Left forelimb (tissue), 1 donor: ENCODE measurements around the gene ALDH3B2.
"Not testable (repeated sequence)": the region's sequence is repeated elsewhere in the genome, so short reads cannot be mapped to it uniquely, and the experiment has no call there.

ENCODE experiments used
- DNase-seq: peaks from one replicate; pipeline ENCODE4 v3.0.0-alpha.2; 2018; ENCODE audit warnings: low spot score

Gene ALDH3B2, protein sequence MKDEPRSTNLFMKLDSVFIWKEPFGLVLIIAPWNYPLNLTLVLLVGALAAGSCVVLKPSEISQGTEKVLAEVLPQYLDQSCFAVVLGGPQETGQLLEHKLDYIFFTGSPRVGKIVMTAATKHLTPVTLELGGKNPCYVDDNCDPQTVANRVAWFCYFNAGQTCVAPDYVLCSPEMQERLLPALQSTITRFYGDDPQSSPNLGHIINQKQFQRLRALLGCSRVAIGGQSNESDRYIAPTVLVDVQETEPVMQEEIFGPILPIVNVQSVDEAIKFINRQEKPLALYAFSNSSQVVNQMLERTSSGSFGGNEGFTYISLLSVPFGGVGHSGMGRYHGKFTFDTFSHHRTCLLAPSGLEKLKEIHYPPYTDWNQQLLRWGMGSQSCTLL

DNA sequence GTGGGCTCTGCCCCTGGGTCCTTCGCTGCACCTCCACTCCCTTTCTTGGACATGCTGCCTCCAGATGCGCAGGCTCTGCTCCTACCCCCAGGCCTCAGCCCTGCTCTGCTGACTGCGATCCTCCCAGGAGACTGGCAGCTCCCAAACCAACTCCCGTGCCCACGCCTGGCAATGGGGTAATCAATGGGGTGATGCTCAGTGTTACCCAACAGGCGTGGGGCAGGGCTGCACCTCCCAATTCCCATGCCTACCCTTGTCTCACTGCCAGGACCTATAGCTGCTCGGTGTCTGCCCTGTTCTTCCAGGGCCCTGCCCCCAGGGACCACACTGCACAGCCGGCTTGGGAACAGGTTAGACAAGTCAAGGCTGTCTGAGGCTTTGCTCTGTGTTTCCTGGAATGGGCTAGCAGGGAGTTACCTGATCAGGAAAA, at the start of gene ALDH3B2:
Gene ALDH3B2, minus strand, starts transcription at position 182 of the 430 bp plus-strand sequence. CDS start 7,688 bp downstream, outside the sequence.
- DNase-seq = no peak

DNA sequence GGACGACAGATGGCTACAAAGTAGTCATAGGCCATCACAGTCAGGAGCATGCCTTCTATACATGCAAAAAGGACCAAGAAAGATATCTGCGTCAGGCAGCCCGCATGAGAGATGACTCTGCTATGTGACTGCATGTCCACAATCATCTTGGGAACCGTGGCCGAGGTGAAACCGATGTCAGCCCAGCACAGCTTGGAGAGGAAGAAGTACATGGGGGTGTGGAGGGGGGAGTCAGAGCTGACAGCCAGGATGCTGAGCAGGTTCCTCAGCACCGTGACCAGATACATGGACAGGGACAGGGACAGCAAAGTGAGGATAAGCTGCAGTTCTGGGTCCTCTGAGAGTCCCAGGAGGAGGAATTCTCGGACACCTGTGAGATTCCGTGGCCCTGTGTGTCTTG, 48.6 kb upstream of the ALDH3B2 start:
- DNase-seq = not testable (repeated sequence)

DNA sequence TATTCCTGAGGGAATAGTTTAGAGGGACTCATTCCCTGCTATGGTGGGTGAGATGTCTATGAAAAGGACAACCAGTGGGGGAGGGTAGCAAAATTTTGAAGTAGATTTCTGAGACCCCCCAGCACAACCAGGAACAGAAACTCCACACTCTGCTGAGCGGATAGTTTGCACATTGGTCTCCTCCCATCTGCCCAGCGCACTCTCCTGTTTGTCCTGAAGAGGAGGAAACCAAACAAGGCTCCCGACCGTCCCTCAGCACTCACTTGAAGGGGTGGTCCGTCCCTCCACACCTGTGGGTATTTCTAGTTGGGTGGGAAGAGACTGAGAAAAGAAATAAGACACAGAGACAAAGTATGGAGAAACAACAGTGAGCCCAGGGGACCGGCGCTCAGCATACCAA, 41.8 kb upstream of the ALDH3B2 start:
- not testable (repeated sequence) for DNase-seq

DNA sequence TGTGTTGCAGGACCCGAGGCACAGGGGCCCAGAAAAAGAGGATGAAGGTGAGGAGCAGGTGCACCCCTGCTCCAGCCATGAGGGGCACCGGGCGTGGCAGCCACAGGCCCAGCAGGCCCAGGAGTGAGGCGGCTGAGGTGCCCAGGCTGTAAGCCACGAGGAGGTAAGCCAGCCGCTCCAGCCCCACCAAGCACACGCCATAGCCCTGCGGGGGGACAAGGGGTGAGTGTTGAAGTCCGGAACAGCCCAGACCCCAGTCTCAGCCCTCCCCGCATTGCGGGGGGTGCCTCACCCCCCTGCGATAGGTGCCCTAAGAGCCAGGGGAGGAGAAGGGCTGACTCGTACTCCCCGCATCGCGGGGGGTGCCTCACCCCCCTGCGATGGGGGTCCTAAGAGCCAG, 41.4 kb upstream of the ALDH3B2 start:
- not testable (repeated sequence) for DNase-seq

DNA sequence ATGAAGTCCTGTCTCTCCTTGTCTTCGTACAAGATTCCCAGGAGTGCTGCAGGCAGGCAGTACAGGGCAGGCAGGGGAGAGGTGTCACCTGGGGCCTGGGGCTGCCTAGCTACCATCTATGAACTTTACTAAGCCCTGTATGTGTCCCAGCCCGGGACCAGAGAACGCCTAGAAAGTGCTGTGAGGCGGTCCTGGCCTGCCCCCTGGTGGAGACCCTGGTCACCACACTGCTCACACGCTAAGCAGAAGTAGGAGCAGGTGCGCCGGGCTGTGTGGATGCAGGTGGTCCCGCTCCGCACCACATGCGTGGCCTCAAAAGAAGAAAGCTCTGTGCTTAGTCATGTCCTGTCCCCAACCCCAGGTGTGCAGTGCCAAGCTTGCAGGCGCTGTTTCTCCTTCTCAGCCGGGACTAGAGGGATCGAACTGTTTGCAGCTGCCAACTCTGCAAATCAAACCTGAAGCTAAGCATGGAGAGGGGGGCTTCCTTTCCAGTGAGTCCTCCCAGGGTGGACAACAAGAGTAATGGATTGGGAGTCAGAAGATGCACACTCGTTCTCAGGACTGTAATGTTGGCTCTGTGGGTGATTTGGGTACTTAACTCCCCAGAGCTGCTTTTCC, 39.6 kb upstream of the ALDH3B2 start:
- DNase-seq = not testable (repeated sequence)

DNA sequence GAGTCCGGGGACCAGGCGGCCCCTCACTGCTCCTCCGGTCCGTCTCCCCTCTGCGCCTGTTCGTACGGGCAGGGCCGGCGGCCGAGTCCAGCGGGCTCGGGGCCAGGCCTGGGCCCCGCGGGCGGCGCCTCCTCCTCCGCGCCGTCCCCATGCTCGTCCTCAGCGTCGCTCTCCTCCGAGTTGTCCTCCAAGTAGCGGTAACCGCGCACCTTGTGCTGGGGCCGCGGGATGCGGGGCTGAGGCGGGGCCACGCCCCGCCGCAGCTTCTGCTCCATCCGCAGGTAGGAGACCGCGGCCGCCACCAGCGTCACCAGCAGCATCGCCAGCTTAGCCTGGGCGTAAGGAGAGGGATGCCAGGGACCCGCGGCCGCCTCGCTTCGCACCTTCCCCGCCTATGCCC, 37.3 kb upstream of the ALDH3B2 start:
- not testable (repeated sequence) for DNase-seq

DNA sequence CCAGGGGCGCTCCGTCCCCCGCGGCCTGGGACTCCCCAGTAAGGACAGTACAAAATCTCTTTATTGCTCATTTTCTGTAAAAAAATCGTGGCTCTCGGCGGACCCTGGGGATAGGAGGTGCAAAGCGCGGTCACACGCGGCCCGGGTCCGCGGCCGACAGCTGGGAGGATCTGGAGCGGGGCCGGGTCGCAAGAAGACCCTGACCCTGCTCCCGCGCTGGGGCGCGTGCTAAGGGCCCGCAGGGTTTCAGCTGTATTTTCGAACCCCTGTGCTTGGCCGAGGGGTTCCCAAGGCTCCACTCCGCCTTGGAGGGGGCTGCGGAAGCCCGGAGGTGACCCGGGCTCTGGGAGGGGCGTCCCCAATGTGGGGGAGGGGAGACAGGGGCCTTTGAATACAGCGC, 36.8 kb upstream of the ALDH3B2 start:
- DNase-seq = not testable (repeated sequence)

DNA sequence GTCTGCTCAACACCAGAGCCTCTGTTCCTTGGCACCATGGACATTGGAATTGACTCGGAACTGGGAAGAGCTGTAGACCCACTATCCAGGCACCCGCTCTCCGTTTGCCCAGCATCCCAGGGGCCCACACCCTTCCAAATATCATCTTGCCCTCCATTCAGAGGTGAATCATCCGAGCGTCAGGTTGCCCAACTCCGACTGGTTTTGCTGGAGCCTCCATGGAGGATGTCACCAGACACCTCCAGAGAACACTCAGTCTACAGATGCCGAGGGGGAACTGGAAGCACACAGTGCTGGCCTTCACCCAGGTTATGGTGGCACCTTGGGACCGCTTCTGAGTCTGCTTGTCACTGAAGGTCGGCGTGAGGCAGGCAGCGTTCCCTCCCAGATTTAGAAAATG, 35.4 kb upstream of the ALDH3B2 start:
- not testable (repeated sequence) for DNase-seq

DNA sequence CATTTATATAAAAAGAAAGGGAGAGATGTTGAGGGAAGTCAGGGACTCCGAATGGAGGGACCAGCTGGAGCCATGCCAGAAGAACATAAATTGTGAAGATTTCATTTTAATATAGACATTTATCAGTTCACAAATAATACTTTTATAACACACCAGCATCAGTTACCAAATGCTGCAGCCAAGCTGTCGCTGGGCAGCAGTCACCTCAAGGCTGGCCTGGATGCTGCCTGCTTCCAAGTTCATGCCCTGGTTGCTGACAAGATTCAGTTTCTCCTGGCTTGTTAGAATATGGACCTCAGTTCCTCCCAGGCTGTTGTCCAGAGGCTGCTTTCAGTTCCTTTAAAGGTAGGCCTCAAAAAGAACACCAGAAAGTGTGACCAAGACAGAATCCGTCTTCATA, 30.8 kb upstream of the ALDH3B2 start:
- DNase-seq = no peak

DNA sequence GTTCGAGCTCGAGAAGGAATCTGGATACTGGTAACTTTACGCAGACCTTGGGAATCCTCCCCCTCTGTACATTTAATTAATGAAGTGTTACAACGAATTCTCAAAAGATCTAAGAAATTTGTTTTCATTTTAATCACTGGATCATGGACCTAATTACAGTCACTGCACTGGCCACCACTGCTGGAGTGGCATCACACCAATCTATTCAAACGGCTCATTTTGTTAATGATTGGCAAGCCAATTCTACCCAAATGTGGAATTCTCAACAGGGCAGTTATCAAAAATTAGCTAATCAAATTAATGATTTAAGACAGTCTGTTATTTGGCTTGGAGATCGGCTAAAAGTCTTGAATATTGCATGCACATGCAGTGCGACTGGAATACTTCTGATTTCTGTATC, 30.1 kb upstream of the ALDH3B2 start:
- DNase-seq = no peak

DNA sequence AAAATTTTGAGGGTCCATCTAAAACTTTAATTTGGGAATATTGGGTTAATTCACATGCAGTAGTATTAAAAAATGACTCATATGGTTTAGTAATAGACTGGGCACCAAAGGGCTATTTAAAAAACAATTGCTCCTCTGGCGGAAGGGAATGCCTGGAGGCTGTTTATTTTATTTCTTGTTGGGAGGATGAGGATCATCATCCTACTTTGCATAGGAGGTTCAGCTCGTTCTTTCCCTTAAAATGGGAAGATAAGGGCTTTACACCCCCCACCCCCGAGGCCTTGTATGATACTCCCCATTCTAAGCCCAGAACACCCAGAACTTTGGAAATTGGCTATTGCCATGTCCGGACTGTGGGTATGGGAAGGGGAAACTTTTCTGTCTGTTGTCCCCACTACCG, 29.3 kb upstream of the ALDH3B2 start:
- DNase-seq = not testable (repeated sequence)

DNA sequence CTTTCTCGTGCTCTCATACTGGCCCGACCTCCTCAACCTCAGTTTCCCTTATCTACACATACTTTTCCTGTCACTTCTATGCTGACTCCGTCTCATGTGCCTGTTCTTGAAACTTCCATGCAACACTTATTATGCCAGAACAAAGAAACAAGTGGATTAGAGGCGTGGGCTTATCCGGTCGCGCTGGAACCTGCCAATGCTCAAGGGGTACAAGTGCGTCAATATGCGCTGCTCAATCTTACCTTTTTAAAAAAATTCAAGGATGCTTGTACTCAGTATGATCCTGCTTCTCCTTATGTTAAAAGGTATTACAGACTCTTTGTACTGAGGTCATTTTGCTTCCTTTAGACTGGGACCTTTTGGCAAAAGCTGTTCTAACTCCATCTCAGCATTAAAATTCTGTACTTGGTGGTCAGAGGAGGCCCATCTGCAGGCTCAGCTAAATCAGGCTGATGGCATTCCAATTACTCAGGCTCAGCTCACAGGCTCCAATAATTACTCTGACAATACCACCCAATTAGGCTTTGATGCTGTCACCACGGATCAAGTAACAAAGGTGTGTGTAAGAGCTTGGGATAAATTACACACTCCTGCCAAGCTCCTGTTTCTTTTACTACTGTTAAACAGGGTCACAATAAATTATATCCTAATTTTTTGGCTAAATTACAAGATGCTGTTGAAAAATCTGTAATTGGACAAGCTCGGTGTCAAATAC, 26.3 kb upstream of the ALDH3B2 start:
- DNase-seq = no peak

DNA sequence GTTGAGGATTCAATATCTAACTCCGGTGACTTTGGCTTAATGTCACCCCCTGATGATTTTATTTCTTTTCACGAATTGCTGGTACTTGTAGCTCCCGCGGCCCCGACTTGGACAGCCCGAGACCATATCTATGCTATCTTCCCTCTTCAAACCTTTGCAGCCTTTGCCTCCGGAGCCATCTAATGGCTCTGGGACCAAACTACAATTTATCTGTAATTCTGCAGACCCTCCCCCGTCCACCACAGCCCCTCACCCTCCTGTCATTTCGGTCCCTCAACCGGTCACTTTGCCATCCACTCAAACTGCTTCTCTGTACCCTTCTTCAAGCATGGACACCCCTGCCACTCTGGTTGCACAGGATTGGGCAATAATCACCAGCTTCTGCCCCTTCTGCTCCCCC, 25.7 kb upstream of the ALDH3B2 start:
- DNase-seq = no peak

DNA sequence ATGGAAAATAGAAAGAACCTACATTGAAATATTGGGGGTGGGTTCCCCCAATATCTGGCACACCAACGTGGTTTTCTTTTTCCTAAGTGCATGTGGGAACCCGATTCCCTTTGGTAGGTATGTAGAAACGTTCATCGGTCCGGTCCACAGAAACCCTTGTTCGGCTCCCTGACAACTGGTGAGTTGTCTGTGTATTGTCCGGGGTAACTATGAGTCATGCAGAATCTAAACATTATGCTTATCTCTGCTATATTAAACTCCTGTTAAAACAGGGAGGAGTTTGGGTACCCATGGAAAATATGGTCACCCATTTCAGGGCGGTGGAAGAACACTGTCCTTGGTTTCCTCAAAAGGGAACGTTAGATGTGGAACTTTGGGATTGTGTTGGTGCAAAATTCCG, 25.1 kb upstream of the ALDH3B2 start:
- DNase-seq = no peak

DNA sequence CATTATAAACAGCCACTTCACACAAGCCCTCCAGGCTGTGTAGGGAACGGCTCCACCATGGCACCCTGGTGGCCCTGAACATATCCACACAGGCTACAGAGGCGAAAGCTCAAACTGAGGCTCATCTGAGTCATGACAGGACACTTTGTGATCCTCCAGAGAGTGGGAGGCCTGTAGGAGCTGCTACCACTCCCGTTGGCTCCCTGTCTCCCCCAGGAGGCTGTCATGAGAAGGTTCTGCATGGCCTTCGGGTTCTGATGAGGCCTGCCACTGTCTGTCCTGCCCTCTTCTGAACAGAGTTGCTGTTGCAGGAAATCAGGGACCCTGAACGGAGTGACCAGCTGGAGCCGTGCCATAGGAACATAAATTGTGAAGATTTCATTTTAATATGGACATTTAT, 23.8 kb upstream of the ALDH3B2 start:
- no peak for DNase-seq

DNA sequence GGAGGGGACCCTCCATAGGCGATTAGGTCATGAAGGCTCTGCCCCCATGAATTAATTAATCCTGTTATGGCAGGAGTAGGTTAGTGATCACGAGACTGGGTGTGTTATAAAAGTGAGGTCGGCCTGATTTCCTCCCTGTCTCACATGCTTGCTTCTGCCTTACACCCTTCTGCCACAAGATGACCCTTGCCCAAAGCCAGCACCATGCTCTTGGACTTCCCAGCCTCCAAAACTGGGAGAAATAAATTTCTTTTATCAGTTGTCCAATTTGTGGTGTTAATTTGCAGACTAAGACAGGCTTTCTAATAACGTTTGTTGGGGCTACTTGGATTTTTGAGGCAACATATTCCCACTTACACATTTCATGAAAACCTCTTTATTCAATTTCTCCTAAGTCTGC, 23.4 kb upstream of the ALDH3B2 start:
- no peak for DNase-seq

DNA sequence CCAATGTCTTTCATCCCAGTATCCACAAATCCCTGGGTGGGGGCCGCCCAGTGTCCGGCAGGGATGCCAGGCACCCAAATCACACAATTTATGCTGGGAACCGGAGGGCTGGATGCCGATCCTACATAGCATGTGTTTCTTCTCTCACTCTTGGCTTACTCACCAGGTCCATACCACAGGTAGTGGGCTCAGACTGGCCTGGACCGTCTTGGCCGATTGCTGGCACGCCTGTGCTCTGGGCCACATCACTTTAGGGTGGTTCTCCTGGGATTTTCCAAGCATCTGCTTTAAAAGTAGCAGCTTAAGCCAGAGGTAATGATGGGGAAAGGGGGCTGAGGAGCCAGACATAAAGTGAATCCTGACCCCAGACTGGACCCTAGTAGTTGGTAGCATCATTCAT, 22.6 kb upstream of the ALDH3B2 start:
- DNase-seq = no peak

DNA sequence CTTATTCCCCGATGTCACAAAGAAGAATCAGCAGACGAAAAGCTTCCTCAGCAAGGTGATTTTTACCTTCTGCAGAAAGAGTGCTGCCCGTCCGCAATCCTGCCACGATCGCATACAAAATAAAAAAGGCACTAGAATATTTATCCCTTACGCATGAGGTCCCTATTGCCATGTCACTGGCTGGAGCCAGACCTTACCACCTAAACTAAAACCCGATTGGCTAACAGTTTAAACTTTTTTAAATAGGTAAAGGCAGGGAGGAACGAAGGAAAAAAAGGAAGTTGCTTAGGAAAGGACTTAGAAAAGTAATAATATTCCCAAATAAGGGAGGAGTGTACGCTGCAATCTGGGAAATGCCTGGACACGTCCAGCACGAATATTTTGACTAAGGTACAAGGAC, 21.2 kb upstream of the ALDH3B2 start:
- DNase-seq = no peak

DNA sequence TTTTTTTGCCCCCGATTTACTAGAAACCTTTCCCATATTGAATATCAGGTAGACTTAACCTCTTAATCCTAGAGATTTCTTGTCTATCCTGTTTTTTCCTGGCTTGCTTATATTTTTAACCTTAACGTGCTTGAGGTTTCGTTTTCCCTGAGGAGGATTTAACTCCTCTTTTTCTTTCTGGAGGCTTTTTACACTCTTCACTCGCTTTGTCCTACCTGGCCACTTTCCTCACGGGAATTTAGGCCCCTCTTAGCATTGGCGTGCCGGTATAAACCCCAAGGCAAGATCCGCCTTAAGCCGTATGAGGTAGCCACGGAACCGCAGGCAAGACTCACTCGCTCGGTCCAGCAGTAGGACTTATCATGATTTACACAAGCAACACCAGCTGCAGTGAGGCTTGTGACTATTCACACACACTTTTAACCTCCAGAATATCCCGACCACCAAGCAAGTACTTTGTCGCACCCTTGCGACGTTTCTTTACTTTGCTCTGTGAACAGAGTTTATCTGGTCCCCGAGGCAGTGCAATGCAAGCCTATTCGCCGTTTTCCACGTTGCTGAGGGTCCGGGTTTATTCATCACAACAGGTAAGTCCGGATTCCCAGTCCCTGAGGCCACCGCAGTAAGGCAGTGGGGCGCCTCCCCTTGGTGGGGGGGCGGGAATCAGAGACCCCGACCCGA, 20.6 kb upstream of the ALDH3B2 start:
- no peak for DNase-seq

DNA sequence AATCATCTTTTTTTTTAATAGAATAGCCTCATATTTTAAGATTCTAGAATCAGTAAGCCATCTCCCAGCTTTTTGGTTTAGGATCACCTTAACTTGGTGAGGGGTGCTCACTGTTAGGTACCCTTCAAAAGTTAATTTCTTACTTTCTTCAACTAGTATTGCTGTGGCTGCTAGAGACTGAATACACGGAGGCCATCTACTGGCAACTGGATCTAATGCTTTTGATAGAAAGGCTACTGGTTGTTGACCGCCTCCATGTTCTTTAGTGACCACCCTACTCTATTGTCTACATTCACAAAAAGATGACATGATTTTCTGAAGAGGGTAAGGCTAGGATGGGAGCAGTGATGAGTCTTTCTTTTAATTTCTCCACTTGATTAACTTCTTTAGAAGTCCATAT, 16.7 kb upstream of the ALDH3B2 start:
- no peak for DNase-seq

DNA sequence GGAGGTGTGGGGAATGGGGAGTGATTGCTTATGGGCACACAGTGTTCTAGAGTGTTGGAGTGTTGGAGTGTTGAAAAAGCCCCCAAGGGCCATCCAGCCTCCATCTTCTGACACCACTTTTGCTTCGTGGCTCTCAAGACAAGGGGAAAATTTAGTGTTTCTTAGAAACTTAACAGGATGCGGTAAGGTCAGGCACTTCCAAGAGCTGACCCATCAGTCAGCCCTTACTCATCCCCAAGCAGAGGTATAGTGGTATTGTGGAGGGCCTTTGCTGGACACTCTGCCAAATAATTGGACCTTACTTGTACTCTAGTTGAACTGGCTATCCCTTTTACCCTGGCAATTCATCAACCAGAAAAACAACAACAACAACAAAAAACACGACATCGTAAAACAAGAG, 14.8 kb upstream of the ALDH3B2 start:
- DNase-seq = no peak

DNA sequence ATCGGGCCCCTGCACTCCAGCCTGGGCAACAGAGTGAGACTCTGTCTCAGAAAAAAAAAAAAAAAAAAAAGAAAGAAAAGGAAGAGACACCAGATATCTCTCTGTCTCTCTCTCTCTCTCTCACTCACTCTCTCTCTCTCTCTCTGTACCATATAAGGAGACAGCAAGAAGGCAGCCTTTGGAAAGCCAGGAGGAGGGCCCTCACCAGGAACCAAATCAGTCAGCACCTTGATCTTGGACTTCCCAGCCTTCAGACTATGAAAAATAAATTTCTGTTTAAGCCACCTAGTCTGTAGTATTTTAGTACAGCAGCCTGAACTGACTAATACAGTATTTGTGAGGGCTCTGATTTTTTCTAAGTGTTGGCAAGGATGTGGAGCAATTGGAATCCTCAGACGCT, 13.6 kb upstream of the ALDH3B2 start:
- no peak for DNase-seq
